Measurements from ENCODE around the gene LRTM2. TPM values are rescaled to one million over a fixed set of nuclear protein-coding genes. Genes with fewer than 3 reads are reported as not detected.

The LRTM2 gene
- total RNA-seq, 1 experiment from 2014 or later: not detected

- no peak overlapping the region for H3K27ac ChIP-seq
- H3K4me3 ChIP-seq: no peak overlapping the region
- H3F3A ChIP-seq (ENCODE audit: insufficient read depth, low read depth): no peaks in the 10 kb centered on the region; the same call in 1 of the 2 replicates
- H4K20me1 ChIP-seq (ENCODE audit: insufficient read depth): peaks cover 3% of the 10 kb centered on the region; the same call in 1 of the 2 replicates
- H3K79me2 ChIP-seq (ENCODE audit: low read depth): no peaks in the 10 kb centered on the region
- ChIA-PET CTCF (no interaction called here), POLR2A (ENCODE audit: unreplicated experiment) (no interaction called here)
- peaks cover 97% of the 10 kb centered on the region for H3K27me3 ChIP-seq (ENCODE audit: insufficient read depth, low read depth)
- H3K4me1 ChIP-seq (replicated peaks; ENCODE audit: insufficient read depth): peaks cover 3% of the 10 kb centered on the region; the same call in 1 of the 2 replicates
- H3K9me2 ChIP-seq (ENCODE audit: insufficient read depth): no peaks in the 10 kb centered on the region
- no peak for TF ChIP-seq CTCF (conservative IDR thresholded peaks at IDR 0.05)
- TF ChIP-seq EZH2 (IDR thresholded peaks at IDR 0.05; ENCODE audit: low read depth): no peak
- H3K4me2 ChIP-seq: no peak overlapping the region
- no TSS peak for BruUV-seq (replicated peaks)
- no peak overlapping the region for H2AFZ ChIP-seq
- intact Hi-C loops (cut with micrococcal nuclease; ENCODE audit: unreplicated experiment): no loop called here
- H3K36me3 ChIP-seq (ENCODE audit: low read depth): no peaks in the 10 kb centered on the region
- no peak for DNase-seq
- no peaks in the 10 kb centered on the region for H3K9me3 ChIP-seq (ENCODE audit: insufficient read depth, low read depth)
Observed at GRCh38 chr12:1842905-1843640, 22.7 kb downstream of the LRTM2 start.

GRCh38 chr12:1843641-1844005, 23.3 kb downstream of the LRTM2 start:
- no peak overlapping the region for H3K4me3 ChIP-seq
- no peaks in the 10 kb centered on the region for H3K4me1 ChIP-seq (replicated peaks; ENCODE audit: insufficient read depth)
- peaks cover 3% of the 10 kb centered on the region; the same call in 1 of the 2 replicates for H4K20me1 ChIP-seq (ENCODE audit: insufficient read depth)
- CTCF ChIA-PET: no interaction called here
- H3K36me3 ChIP-seq (ENCODE audit: low read depth): no peaks in the 10 kb centered on the region
- no peak overlapping the region for H3K27ac ChIP-seq
- H3K79me2 ChIP-seq (ENCODE audit: low read depth): no peaks in the 10 kb centered on the region
- no peak overlapping the region for H3K4me2 ChIP-seq
- no peak for TF ChIP-seq EZH2 (IDR thresholded peaks at IDR 0.05; ENCODE audit: low read depth)
- no peak for TF ChIP-seq CTCF (conservative IDR thresholded peaks at IDR 0.05)
- POLR2A ChIA-PET (ENCODE audit: unreplicated experiment): no interaction called here
- intact Hi-C loops (cut with micrococcal nuclease; ENCODE audit: unreplicated experiment): no loop called here
- H3F3A ChIP-seq (ENCODE audit: insufficient read depth, low read depth): no peaks in the 10 kb centered on the region; the same call in 1 of the 2 replicates
- H2AFZ ChIP-seq: no peak overlapping the region
- no peak for DNase-seq
- no TSS peak for BruUV-seq (replicated peaks)
- H3K27me3 ChIP-seq (ENCODE audit: insufficient read depth, low read depth): peaks cover 95% of the 10 kb centered on the region
- no peaks in the 10 kb centered on the region for H3K9me3 ChIP-seq (ENCODE audit: insufficient read depth, low read depth)
- H3K9me2 ChIP-seq (ENCODE audit: insufficient read depth): no peaks in the 10 kb centered on the region

- no TSS peak for BruUV-seq (replicated peaks)
- Histone ChIP-seq H3K27me3 (ENCODE audit: insufficient read depth, low read depth) (peaks cover 94% of the 10 kb centered on the region), H3K4me1 (replicated peaks; ENCODE audit: insufficient read depth) (no peaks in the 10 kb centered on the region), H2AFZ (no peak overlapping the region), H3K9me3 (ENCODE audit: insufficient read depth, low read depth) (no peaks in the 10 kb centered on the region), H3K36me3 (ENCODE audit: low read depth) (no peaks in the 10 kb centered on the region), H3K4me2 (no peak overlapping the region), H3K4me3 (no peak overlapping the region), H3K79me2 (ENCODE audit: low read depth) (no peaks in the 10 kb centered on the region), H3K27ac (no peak overlapping the region), H3F3A (ENCODE audit: insufficient read depth, low read depth) (no peaks in the 10 kb centered on the region; the same call in 1 of the 2 replicates), H3K9me2 (ENCODE audit: insufficient read depth) (no peaks in the 10 kb centered on the region), H4K20me1 (ENCODE audit: insufficient read depth) (no peaks in the 10 kb centered on the region; the same call in 1 of the 2 replicates)
- no peak for TF ChIP-seq CTCF (conservative IDR thresholded peaks at IDR 0.05)
- CTCF ChIA-PET: no interaction called here
- intact Hi-C loops (cut with micrococcal nuclease; ENCODE audit: unreplicated experiment): no loop called here
- no peak for DNase-seq
- POLR2A ChIA-PET (ENCODE audit: unreplicated experiment): no interaction called here
Observed at GRCh38 chr12:1844223-1844622, 23.9 kb downstream of the LRTM2 start.

Data from PC-9 (cell line).